K562 (cell line): ENCODE results near the gene RLN2. TPM values are rescaled to one million over a fixed set of nuclear protein-coding genes. Genes with fewer than 3 reads are reported as not detected.

ENCODE experiments used
- ATAC-seq: fragments of 200-7000 bp; cut with Tn5 transposase; 3 replicates; pipeline ENCODE4 v1.9.1; 2020; ENCODE audit warnings: moderate library complexity
- BruUV-seq: library from RNA; stranded (reverse); fragments of 400-500 nt; replicated peaks from 2 replicates; lab custom pipeline; 2021; lab: Mats Ljungman, UMichigan
- CTCF ChIA-PET: fragments of 300-600 bp; formaldehyde crosslinking; extraction: SDS; loops from one replicate; lab custom pipeline; 2021; ENCODE audit warnings: low intra/inter-chr PET ratio; lab: Yijun Ruan, JAX
- POLR2A ChIA-PET: fragments of 300-600, 350-650 bp; sonication (Branson Sonifier 250); formaldehyde crosslinking; extraction: SDS; loops from one replicate; lab custom pipeline; 2021; ENCODE audit warnings: antibody characterized with exemption, inconsistent platforms; lab: Yijun Ruan, JAX
- DNase-seq, 4 experiments: peaks; one replicate each; pipeline versions ENCODE4 v3.0.0 to v3.0.0-alpha.2; 2011 to 2018; ENCODE audit warnings: low spot score in 3 of 4, mixed read lengths in 3 of 4; ENCODE audit errors: extremely low read depth in 1 of 4
- FAIRE-seq: peaks from 2 replicates; lab custom pipeline; 2011; peaks lifted over from hg19 to GRCh38; lab: Jason Lieb, UNC
- H2AFZ ChIP-seq: 2 replicates; pipeline ENCODE4 v1.6.0; 2011; ENCODE audit warnings: low read depth, low read length, control low read depth, inconsistent platforms
- H3K27ac ChIP-seq: fragments of 200-600 bp; 3 replicates; pipeline ENCODE4 v1.8.0; 2011; ENCODE audit warnings: low read depth, mild to moderate bottlenecking, control low read depth, inconsistent platforms, low read length, moderate library complexity, mixed read lengths; ENCODE audit errors: extremely low read depth
- H3K27me3 ChIP-seq, 2 experiments: fragments of 300-600 bp in 1 of 2; 2 replicates in 1 of 2; 3 replicates in 1 of 2; pipeline versions ENCODE4 v1.6.0 to v1.8.0; 2011; ENCODE audit warnings: inconsistent platforms in 2 of 2, low read length in 2 of 2, mild to moderate bottlenecking in 1 of 2, mixed read lengths in 1 of 2, moderate library complexity in 1 of 2; ENCODE audit not compliant: control insufficient read depth in 2 of 2, insufficient read depth in 2 of 2
- H3K36me3 ChIP-seq: fragments of 300-600 bp; 3 replicates; pipeline ENCODE4 v1.8.0; 2011; ENCODE audit warnings: mild to moderate bottlenecking, low read length, inconsistent platforms; ENCODE audit not compliant: control insufficient read depth, insufficient read depth
- H3K4me1 ChIP-seq, 2 experiments: fragments of 200-600 bp in 1 of 2; replicated peaks in 1 of 2; 2 replicates in 1 of 2; 3 replicates in 1 of 2; pipeline versions ENCODE4 v1.5.1 to v1.8.0; 2011; ENCODE audit warnings: inconsistent platforms in 2 of 2, low read length in 2 of 2, mild to moderate bottlenecking in 1 of 2, mixed read lengths in 1 of 2, moderate library complexity in 1 of 2; ENCODE audit not compliant: control insufficient read depth in 2 of 2, insufficient read depth in 2 of 2
- H3K4me2 ChIP-seq: 2 replicates; pipeline ENCODE4 v1.6.1; 2011; ENCODE audit warnings: low read length, control low read depth, inconsistent platforms, mixed read lengths; ENCODE audit not compliant: insufficient read depth
- H3K4me3 ChIP-seq: fragments of 200-600 bp; sonication (generic), shearing (Covaris generic); 2 replicates; pipeline ENCODE4 v1.5.1; 2016; ENCODE audit warnings: control low read depth, inconsistent platforms
- H3K79me2 ChIP-seq: fragments of 200-600 bp; 3 replicates; pipeline ENCODE4 v1.8.0; 2011; ENCODE audit warnings: low read length, inconsistent platforms; ENCODE audit not compliant: control insufficient read depth, insufficient read depth
- H3K9ac ChIP-seq, 2 experiments: 2 replicates each; pipeline versions ENCODE4 v1.6.0 to v1.6.1; 2011; ENCODE audit warnings: low read depth in 2 of 2, low read length in 2 of 2, control low read depth in 1 of 2, inconsistent platforms in 1 of 2, mild to moderate bottlenecking in 1 of 2, mixed read lengths in 1 of 2; ENCODE audit not compliant: insufficient read depth in 1 of 2
- H3K9me1 ChIP-seq: one replicate; pipeline ENCODE4 v1.6.0; 2011; ENCODE audit warnings: inconsistent platforms, mild to moderate bottlenecking, low read length, moderate library complexity; ENCODE audit not compliant: control insufficient read depth, insufficient read depth
- H3K9me3 ChIP-seq: replicated peaks from 2 replicates; pipeline ENCODE4 v1.5.1; 2011; ENCODE audit warnings: low read depth, low read length, inconsistent platforms; ENCODE audit not compliant: control insufficient read depth, insufficient read depth
- H4K20me1 ChIP-seq: replicated peaks from 2 replicates; pipeline ENCODE4 v1.6.1; 2011; ENCODE audit warnings: low read length, inconsistent platforms, mixed read lengths; ENCODE audit not compliant: control insufficient read depth, insufficient read depth
- EP300 ChIP-seq: IDR thresholded peaks from 2 replicates; pipeline ENCODE4 v1.6.1; 2012; ENCODE audit warnings: low read length, improper control_type of control experiment
- JUND ChIP-seq, 2 experiments: IDR thresholded peaks; 2 replicates in 1 of 2; 3 replicates in 1 of 2; pipeline ENCODE4 v1.6.1; 2011; ENCODE audit warnings: borderline replicate concordance in 2 of 2, low read depth in 2 of 2, low read length in 2 of 2, improper control_type of control experiment in 1 of 2, missing biosample characterization in 1 of 2, missing genetic modification characterization in 1 of 2, missing genetic modification reagents in 1 of 2
- NELFE ChIP-seq: IDR thresholded peaks from 2 replicates; pipeline ENCODE4 v1.6.1; 2011; ENCODE audit warnings: mild to moderate bottlenecking; ENCODE audit not compliant: insufficient read depth, insufficient read length
- NFE2L1 ChIP-seq: fragments of 450-650 bp; IDR thresholded peaks from 2 replicates; pipeline ENCODE4 v1.6.1; 2016; ENCODE audit warnings: missing genetic modification characterization, low read depth, mild to moderate bottlenecking, missing compliant biosample characterization, moderate library complexity, borderline replicate concordance
- NRF1 ChIP-seq, 2 experiments: fragments of 450-650 bp; IDR thresholded peaks in 1 of 2; conservative IDR thresholded peaks in 1 of 2; 2 replicates each; pipeline ENCODE4 v1.6.1; 2014; ENCODE audit warnings: mild to moderate bottlenecking in 2 of 2
- PCBP1 ChIP-seq: fragments of 200-400 bp; formaldehyde crosslinking; IDR thresholded peaks from 2 replicates; pipeline ENCODE4 v1.6.1; 2018; ENCODE audit warnings: mild to moderate bottlenecking, low read depth, low read length; ENCODE audit not compliant: poor library complexity, severe bottlenecking
- TCF3 ChIP-seq: sonication (generic); formaldehyde crosslinking; IDR thresholded peaks from 2 replicates; pipeline ENCODE4 v1.4.0; 2020; ENCODE audit warnings: mild to moderate bottlenecking, missing genetic modification reagents
- TEAD1 ChIP-seq, 2 experiments: fragments of 450-650 bp in 1 of 2; sonication (generic) in 1 of 2; formaldehyde crosslinking; IDR thresholded peaks; 2 replicates each; pipeline versions ENCODE4 v1.4.0 to v1.8.0; 2020 to 2022; ENCODE audit warnings: mild to moderate bottlenecking in 2 of 2, missing genetic modification reagents in 1 of 2
- TFAM ChIP-seq: fragments of 250-450 bp; sonication (Bioruptor Pico); conservative IDR thresholded peaks from 2 replicates; pipeline ENCODE4 v1.5.0; 2021; ENCODE audit warnings: mild to moderate bottlenecking, moderate library complexity
- U2AF2 ChIP-seq: fragments of 200-400 bp; formaldehyde crosslinking; optimal IDR thresholded peaks from 2 replicates; pipeline ENCODE3; 2017; ENCODE audit warnings: low read depth, mild to moderate bottlenecking, low read length
- ZFP30 ChIP-seq: fragments of 250-450 bp; sonication (Bioruptor Pico); IDR thresholded peaks from 2 replicates; pipeline ENCODE4 v1.8.0; 2022; ENCODE audit warnings: moderate library complexity, mild to moderate bottlenecking, inconsistent platforms, borderline replicate concordance
- ZNF175 ChIP-seq: fragments of 200-800 bp; sonication (Bioruptor generic); IDR thresholded peaks from 2 replicates; pipeline ENCODE4 v1.6.1; 2016; ENCODE audit warnings: low read depth, mild to moderate bottlenecking, missing genetic modification characterization, missing compliant biosample characterization
- ZNF436 ChIP-seq: fragments of 250-450, 450-650 bp; sonication (Bioruptor Pico); formaldehyde crosslinking; IDR thresholded peaks from 2 replicates; pipeline ENCODE4 v1.7.0; 2020; ENCODE audit warnings: mild to moderate bottlenecking
- ZNF696 ChIP-seq: fragments of 250-450 bp; sonication (Bioruptor Pico); conservative IDR thresholded peaks from 2 replicates; pipeline ENCODE4 v1.4.0; 2020; ENCODE audit warnings: mild to moderate bottlenecking, moderate library complexity
- WGBS: fragments of 100-300 bp; shearing (Covaris generic); methylation state at CpG from one replicate; pipeline ENCODE4 v1.1.6; 2016; ENCODE audit warnings: low coverage, mixed read lengths; ENCODE audit not compliant: insufficient coverage; ENCODE audit errors: missing lambda C conversion rate; 5-methylcytosine and 5-hydroxymethylcytosine counted together
- in situ Hi-C: fragments of 300-500 bp; cut with MboI; formaldehyde crosslinking; loops from 4 replicates; pipeline ENCODE4 v1.15.0; 2018; ENCODE audit warnings: inconsistent platforms, mixed read lengths
- intact Hi-C: fragments of 100-400 bp; cut with micrococcal nuclease; formaldehyde crosslinking; loops from 2 replicates; pipeline ENCODE4 v1.14.2; 2022
- polyA plus RNA-seq, 8 experiments: library from polyadenylated mRNA; depleted of rRNA in 4 of 8; stranded (reverse) in 5 of 8; unstranded in 3 of 8; fragments of >200 nt; fragmentation: Nextera tagmentation in 2 of 8; fragmentation: Illumina TruSeq in 1 of 8; extraction: Ambion mirVana in 2 of 8; extraction: Trizol in 1 of 8; gene quantifications; 2 replicates each; pipeline versions ENCODE4 v1.2.1 to v1.2.3, GENCODE V29; 2011 to 2014; ENCODE audit warnings: inconsistent platforms in 1 of 8, missing spikeins in 1 of 8
- total RNA-seq, 7 experiments: library from RNA; depleted of rRNA in 6 of 7; stranded (reverse); fragments of >200 nt in 6 of 7; fragmentation: Illumina TruSeq in 2 of 7; extraction: Trizol in 2 of 7; gene quantifications; 2 replicates each; pipeline versions ENCODE4 v1.2.1 to v1.2.3, GENCODE V29; 2011 to 2021; ENCODE audit warnings: low replicate concordance in 1 of 7
- TF ChIP-seq, protein P1 (sequence below), 3 experiments: fragments of 200-800 bp in 1 of 3; fragments of 250-450 bp in 1 of 3; fragments of 450-650 bp in 1 of 3; sonication (Bioruptor Pico) in 1 of 3; sonication (Bioruptor generic) in 1 of 3; formaldehyde crosslinking in 1 of 3; IDR thresholded peaks; 2 replicates each; pipeline versions ENCODE4 v1.6.1 to v1.8.0; 2016 to 2022; ENCODE audit warnings: mild to moderate bottlenecking in 2 of 3, missing genetic modification characterization in 2 of 3, missing compliant biosample characterization in 1 of 3, moderate library complexity in 1 of 3
- TF ChIP-seq, protein P2 (sequence below): sonication (generic); formaldehyde crosslinking; IDR thresholded peaks from 2 replicates; pipeline ENCODE4 v1.8.1; 2023; ENCODE audit warnings: mild to moderate bottlenecking, missing genetic modification reagents, moderate library complexity

The RLN2 gene
- total and polyA plus RNA-seq, 9 of the 15 experiments (the other 6 are each of a cell fraction or from before 2014, with no cell fraction given) = 0.08 to 0.17 TPM; not detected in 7

- intact Hi-C loops (no loop called here), in situ Hi-C loops (no loop called here)
- no peaks in the 10 kb centered on the region for H4K20me1 ChIP-seq
- WGBS = 0% methylated on average over 1 of the region's 1 CpG
- no peaks in the 10 kb centered on the region for H3K27me3 ChIP-seq
- no peaks in the 10 kb centered on the region for H3K9me3 ChIP-seq
- H3K4me3 ChIP-seq = no peak overlapping the region
- H3K36me3 ChIP-seq = no peaks in the 10 kb centered on the region
- ATAC-seq (no peak), DNase-seq (no peak), FAIRE-seq (no peak)
- no peak overlapping the region for H3K27ac ChIP-seq
- H3K9ac ChIP-seq = no peak overlapping the region
- no peak overlapping the region for H2AFZ ChIP-seq
- no peaks in the 10 kb centered on the region for H3K79me2 ChIP-seq
- no TSS peak for BruUV-seq
- no peak overlapping the region for H3K4me2 ChIP-seq
- H3K4me1 ChIP-seq = no peaks in the 10 kb centered on the region
- no peaks in the 10 kb centered on the region for H3K9me1 ChIP-seq
- TF ChIP-seq ZNF175 (CRISPR knock-in tag) = no peak
- no peak for TF ChIP-seq U2AF2
- TF ChIP-seq ZFP30 (CRISPR knock-in tag) = no peak
- no peak for TF ChIP-seq TEAD1 (CRISPR knock-in tag; IDR thresholded peaks at IDR 0.05)
- TF ChIP-seq, protein P1, sequence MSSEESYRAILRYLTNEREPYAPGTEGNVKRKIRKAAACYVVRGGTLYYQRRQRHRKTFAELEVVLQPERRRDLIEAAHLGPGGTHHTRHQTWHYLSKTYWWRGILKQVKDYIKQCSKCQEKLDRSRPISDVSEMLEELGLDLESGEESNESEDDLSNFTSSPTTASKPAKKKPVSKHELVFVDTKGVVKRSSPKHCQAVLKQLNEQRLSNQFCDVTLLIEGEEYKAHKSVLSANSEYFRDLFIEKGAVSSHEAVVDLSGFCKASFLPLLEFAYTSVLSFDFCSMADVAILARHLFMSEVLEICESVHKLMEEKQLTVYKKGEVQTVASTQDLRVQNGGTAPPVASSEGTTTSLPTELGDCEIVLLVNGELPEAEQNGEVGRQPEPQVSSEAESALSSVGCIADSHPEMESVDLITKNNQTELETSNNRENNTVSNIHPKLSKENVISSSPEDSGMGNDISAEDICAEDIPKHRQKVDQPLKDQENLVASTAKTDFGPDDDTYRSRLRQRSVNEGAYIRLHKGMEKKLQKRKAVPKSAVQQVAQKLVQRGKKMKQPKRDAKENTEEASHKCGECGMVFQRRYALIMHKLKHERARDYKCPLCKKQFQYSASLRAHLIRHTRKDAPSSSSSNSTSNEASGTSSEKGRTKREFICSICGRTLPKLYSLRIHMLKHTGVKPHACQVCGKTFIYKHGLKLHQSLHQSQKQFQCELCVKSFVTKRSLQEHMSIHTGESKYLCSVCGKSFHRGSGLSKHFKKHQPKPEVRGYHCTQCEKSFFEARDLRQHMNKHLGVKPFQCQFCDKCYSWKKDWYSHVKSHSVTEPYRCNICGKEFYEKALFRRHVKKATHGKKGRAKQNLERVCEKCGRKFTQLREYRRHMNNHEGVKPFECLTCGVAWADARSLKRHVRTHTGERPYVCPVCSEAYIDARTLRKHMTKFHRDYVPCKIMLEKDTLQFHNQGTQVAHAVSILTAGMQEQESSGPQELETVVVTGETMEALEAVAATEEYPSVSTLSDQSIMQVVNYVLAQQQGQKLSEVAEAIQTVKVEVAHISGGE (CRISPR knock-in tag; IDR thresholded peaks at IDR 0.05) = no peak
- no peak for TF ChIP-seq NRF1 (conservative IDR thresholded peaks at IDR 0.05 in 1 of 2, IDR thresholded peaks at IDR 0.05 in 1 of 2)
- TF ChIP-seq, protein P2, sequence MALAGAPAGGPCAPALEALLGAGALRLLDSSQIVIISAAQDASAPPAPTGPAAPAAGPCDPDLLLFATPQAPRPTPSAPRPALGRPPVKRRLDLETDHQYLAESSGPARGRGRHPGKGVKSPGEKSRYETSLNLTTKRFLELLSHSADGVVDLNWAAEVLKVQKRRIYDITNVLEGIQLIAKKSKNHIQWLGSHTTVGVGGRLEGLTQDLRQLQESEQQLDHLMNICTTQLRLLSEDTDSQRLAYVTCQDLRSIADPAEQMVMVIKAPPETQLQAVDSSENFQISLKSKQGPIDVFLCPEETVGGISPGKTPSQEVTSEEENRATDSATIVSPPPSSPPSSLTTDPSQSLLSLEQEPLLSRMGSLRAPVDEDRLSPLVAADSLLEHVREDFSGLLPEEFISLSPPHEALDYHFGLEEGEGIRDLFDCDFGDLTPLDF (CRISPR knock-in tag) = no peak
- no peak for TF ChIP-seq NELFE
- no peak for TF ChIP-seq EP300
- TF ChIP-seq ZNF696 = no peak
- TF ChIP-seq PCBP1 = no peak
- no peak for TF ChIP-seq NFE2L1
- no peak for TF ChIP-seq TFAM (CRISPR knock-in tag)
- TF ChIP-seq ZNF436 = no peak
- no peak for TF ChIP-seq TCF3 (CRISPR knock-in tag)
- TF ChIP-seq JUND (IDR thresholded peaks at IDR 0.05; ENCODE audit: borderline replicate concordance, low read depth, low read length) = no peak
- no peak for TF ChIP-seq JUND (tag; IDR thresholded peaks at IDR 0.05; ENCODE audit: borderline replicate concordance, low read depth, low read length)
- POLR2A ChIA-PET = no interaction called here
- CTCF ChIA-PET = no interaction called here
Measured at GRCh38 chr9:5321058-5321457, 16.5 kb upstream of the RLN2 start.
